H1 (cell line): ENCODE data around the gene DBF4B. TPM values are rescaled to one million over a fixed set of nuclear protein-coding genes. Genes with fewer than 3 reads are reported as not detected.

Experiments
- CTCF ChIA-PET: fragments of 300-600 bp; sonication (Branson Sonifier 250); formaldehyde crosslinking; loops from one replicate; lab custom pipeline; 2021; ENCODE audit not compliant: partially characterized antibody; lab: Charles Lee
- POLR2A ChIA-PET: fragments of 300-600 bp; sonication (Branson Sonifier 250); formaldehyde crosslinking; loops from one replicate; lab custom pipeline; 2021; ENCODE audit warnings: inconsistent platforms; ENCODE audit not compliant: partially characterized antibody; lab: Charles Lee
- DNase-seq, 2 experiments: peaks; one replicate each; pipeline versions ENCODE4 v3.0.0 to v3.0.0-alpha.2; 2010 to 2022; ENCODE audit warnings: low spot score in 2 of 2, low read depth in 1 of 2, mixed read lengths in 1 of 2
- FAIRE-seq: peaks from 2 replicates; lab custom pipeline; 2011; peaks lifted over from hg19 to GRCh38; lab: Jason Lieb, UNC
- H2AFZ ChIP-seq: 2 replicates; pipeline ENCODE4 v1.8.1; 2012; ENCODE audit warnings: low read length, inconsistent platforms
- H2AK5ac ChIP-seq: 2 replicates; pipeline ENCODE4 v1.6.1; 2013; ENCODE audit warnings: low read depth, low read length
- H2BK120ac ChIP-seq: replicated peaks from 2 replicates; pipeline ENCODE3; 2013; ENCODE audit warnings: low read depth, low read length, inconsistent platforms
- H2BK12ac ChIP-seq: 2 replicates; pipeline ENCODE4 v1.6.1; 2013; ENCODE audit warnings: low read depth, low read length
- H2BK15ac ChIP-seq: 2 replicates; pipeline ENCODE4 v1.6.1; 2013; ENCODE audit warnings: low read length
- H2BK20ac ChIP-seq: 2 replicates; pipeline ENCODE4 v1.6.1; 2013; ENCODE audit warnings: low read length
- H2BK5ac ChIP-seq: 2 replicates; pipeline ENCODE4 v1.6.1; 2013; ENCODE audit warnings: low read depth, low read length
- H3K14ac ChIP-seq: 2 replicates; pipeline ENCODE4 v1.6.1; 2013; ENCODE audit warnings: inconsistent platforms; ENCODE audit not compliant: insufficient read length
- H3K18ac ChIP-seq: 2 replicates; pipeline ENCODE4 v1.6.1; 2013; ENCODE audit warnings: low read length; ENCODE audit errors: extremely low read depth
- H3K23ac ChIP-seq: 2 replicates; pipeline ENCODE4 v1.6.1; 2013; ENCODE audit warnings: inconsistent platforms; ENCODE audit not compliant: insufficient read length
- H3K23me2 ChIP-seq: 2 replicates; pipeline ENCODE4 v1.6.1; 2013; ENCODE audit warnings: low read depth, low read length
- H3K27ac ChIP-seq: 2 replicates; pipeline ENCODE4 v1.6.1; 2011; ENCODE audit warnings: low read depth, low read length, inconsistent platforms
- H3K27me3 ChIP-seq, 4 experiments: replicated peaks in 1 of 4; 1 replicate in 1 of 4; 2 replicates in 3 of 4; pipeline versions ENCODE4 v1.6.1 to v1.8.1; 2011 to 2013; ENCODE audit warnings: low read length in 3 of 4, mild to moderate bottlenecking in 3 of 4, inconsistent platforms in 2 of 4, mixed read lengths in 2 of 4, moderate library complexity in 1 of 4; ENCODE audit not compliant: control insufficient read depth in 3 of 4, insufficient read depth in 3 of 4; ENCODE audit errors: extremely low read depth in 1 of 4
- H3K36me3 ChIP-seq, 4 experiments: 2 replicates each; pipeline versions ENCODE4 v1.6.1 to v1.8.1; 2011 to 2013; ENCODE audit warnings: mild to moderate bottlenecking in 4 of 4, low read length in 3 of 4, moderate library complexity in 2 of 4, control low read depth in 1 of 4, inconsistent platforms in 1 of 4; ENCODE audit not compliant: insufficient read depth in 4 of 4, control insufficient read depth in 2 of 4
- H3K4ac ChIP-seq: replicated peaks from 2 replicates; pipeline ENCODE3; 2013; ENCODE audit warnings: low read length, low read depth, mixed read lengths, inconsistent platforms; ENCODE audit not compliant: insufficient read length
- H3K4me1 ChIP-seq, 4 experiments: replicated peaks in 1 of 4; 1 replicate in 1 of 4; 2 replicates in 3 of 4; pipeline versions ENCODE4 v1.6.1 to v1.8.1; 2011 to 2013; ENCODE audit warnings: low read length in 3 of 4, inconsistent platforms in 2 of 4, mixed read lengths in 1 of 4; ENCODE audit not compliant: insufficient read depth in 4 of 4, control insufficient read depth in 3 of 4
- H3K4me2 ChIP-seq, 2 experiments: 2 replicates each; pipeline versions ENCODE4 v1.6.1 to v1.8.1; 2011 to 2013; ENCODE audit warnings: low read depth in 2 of 2, low read length in 2 of 2, control low read depth in 1 of 2, inconsistent platforms in 1 of 2, mild to moderate bottlenecking in 1 of 2; ENCODE audit not compliant: insufficient read depth in 1 of 2
- H3K4me3 ChIP-seq, 4 experiments: fragments of 200-600, 300-600 bp in 1 of 4; sonication (generic), shearing (Covaris generic), sonication (Bioruptor Twin) in 1 of 4; 2 replicates each; pipeline versions ENCODE4 v1.5.1 to v1.8.1; 2011 to 2016; ENCODE audit warnings: low read length in 4 of 4, low read depth in 3 of 4, control low read depth in 2 of 4, inconsistent platforms in 2 of 4, mild to moderate bottlenecking in 2 of 4, mixed read lengths in 1 of 4, moderate library complexity in 1 of 4; ENCODE audit not compliant: insufficient read depth in 2 of 4; ENCODE audit errors: extremely low read depth in 1 of 4
- H3K56ac ChIP-seq: replicated peaks from 2 replicates; pipeline ENCODE3; 2013; ENCODE audit warnings: low read depth, mild to moderate bottlenecking, mixed read lengths, low read length, inconsistent platforms; ENCODE audit not compliant: insufficient read length
- H3K79me1 ChIP-seq: 2 replicates; pipeline ENCODE4 v1.6.1; 2013; ENCODE audit warnings: low read depth, low read length, control low read depth
- H3K79me2 ChIP-seq, 2 experiments: 2 replicates each; pipeline versions ENCODE4 v1.6.1 to v1.8.1; 2012 to 2013; ENCODE audit warnings: low read length in 2 of 2, mild to moderate bottlenecking in 2 of 2, inconsistent platforms in 1 of 2; ENCODE audit not compliant: insufficient read depth in 2 of 2, control insufficient read depth in 1 of 2
- H3K9ac ChIP-seq, 4 experiments: replicated peaks in 1 of 4; 1 replicate in 1 of 4; 2 replicates in 3 of 4; pipeline versions ENCODE4 v1.6.1 to v1.8.1; 2011 to 2013; ENCODE audit warnings: low read depth in 3 of 4, low read length in 3 of 4, control low read depth in 2 of 4, mild to moderate bottlenecking in 2 of 4, moderate library complexity in 2 of 4, inconsistent platforms in 1 of 4; ENCODE audit errors: extremely low read depth in 1 of 4
- H3K9me3 ChIP-seq, 2 experiments: 2 replicates each; pipeline versions ENCODE4 v1.6.1 to v1.8.1; 2012 to 2013; ENCODE audit warnings: mild to moderate bottlenecking in 2 of 2, moderate library complexity in 2 of 2, control low read depth in 1 of 2, inconsistent platforms in 1 of 2, low read depth in 1 of 2, low read length in 1 of 2, mixed read lengths in 1 of 2; ENCODE audit not compliant: insufficient read depth in 2 of 2
- H4K20me1 ChIP-seq, 2 experiments: replicated peaks in 1 of 2; 2 replicates each; pipeline versions ENCODE3 to v1.8.1; 2011 to 2013; ENCODE audit warnings: inconsistent platforms in 2 of 2, low read length in 2 of 2, mild to moderate bottlenecking in 1 of 2; ENCODE audit not compliant: insufficient read depth in 2 of 2, control insufficient read depth in 1 of 2
- H4K5ac ChIP-seq: 2 replicates; pipeline ENCODE4 v1.6.1; 2013; ENCODE audit warnings: low read length, low read depth, mixed read lengths, inconsistent platforms; ENCODE audit not compliant: insufficient read length
- H4K8ac ChIP-seq: 2 replicates; pipeline ENCODE4 v1.8.0; 2013; ENCODE audit warnings: mild to moderate bottlenecking, moderate library complexity, low read length, inconsistent platforms; ENCODE audit not compliant: insufficient read depth; ENCODE audit errors: extremely low read depth
- H4K91ac ChIP-seq: replicated peaks from 2 replicates; pipeline ENCODE3; 2013; ENCODE audit warnings: low read length, mixed read lengths, inconsistent platforms; ENCODE audit not compliant: insufficient read length
- RXRA ChIP-seq: IDR thresholded peaks from 2 replicates; pipeline ENCODE4 v1.6.1; 2011; ENCODE audit warnings: low read depth, mild to moderate bottlenecking, low read length, moderate library complexity; ENCODE audit not compliant: insufficient read depth
- WGBS, 2 experiments: shearing (Covaris generic) in 1 of 2; methylation state at CpG; one replicate each; pipeline versions ENCODE4 v1.1.6 to v1.1.7; 2013 to 2015; ENCODE audit warnings: low lambda C conversion rate in 2 of 2, mixed read lengths in 2 of 2, inconsistent platforms in 1 of 2, low coverage in 1 of 2, missing lambda C conversion rate in 1 of 2; ENCODE audit not compliant: insufficient replicate concordance in 2 of 2, insufficient coverage in 1 of 2, insufficient read length in 1 of 2; ENCODE audit errors: extremely low coverage in 1 of 2, missing lambda C conversion rate in 1 of 2; 5-methylcytosine and 5-hydroxymethylcytosine counted together
- polyA plus RNA-seq, 7 experiments: library from polyadenylated mRNA; depleted of rRNA in 3 of 7; stranded (reverse) in 5 of 7; unstranded in 2 of 7; fragments of >200 nt in 5 of 7; fragments of 200-250 nt in 2 of 7; gene quantifications; 1 replicate in 5 of 7; 2 replicates in 1 of 7; 4 replicates in 1 of 7; pipeline versions ENCODE4 v1.2.1 to v1.2.3, GENCODE V29; 2011 to 2013; ENCODE audit warnings: missing spikeins in 2 of 7, mixed read lengths in 2 of 7
- total RNA-seq: library from RNA; stranded (reverse); fragmentation: NEBNext Ultra II Directional; extraction: Animal tissue kit (Norgen Biotek cat#: 25700); gene quantifications from 2 replicates; pipeline ENCODE4 v1.2.1, GENCODE V29; 2021

The DBF4B gene
- total and polyA plus RNA-seq, 2 of the 8 experiments (the other 6 are each of a cell fraction or from before 2014, with no cell fraction given): 20.2 to 26.9 TPM

GRCh38 chr17:44761932-44762810, 53.7 kb downstream of the DBF4B start:
- POLR2A ChIA-PET: interaction anchor here (0.9 to 1.1 kb wide), 3 partner anchors 9 to 51 kb away, joined by 3 to 4 read pairs (median 3); no protein-coding TSS in a partner anchor
- no peak overlapping the region for H4K8ac ChIP-seq
- no peak overlapping the region; the same call in 1 of the 2 replicates for H2BK15ac ChIP-seq
- H3K79me1 ChIP-seq: no peaks in the 10 kb centered on the region
- no peak overlapping the region for H2BK5ac ChIP-seq
- no peak overlapping the region for H3K27ac ChIP-seq
- H2BK12ac ChIP-seq: no peak overlapping the region
- H3K4me3 ChIP-seq: no peak overlapping the region
- no peak for DNase-seq
- H3K23me2 ChIP-seq: peaks cover 8% of the 10 kb centered on the region; the same call in 1 of the 2 replicates
- no peaks in the 10 kb centered on the region for H3K79me2 ChIP-seq
- H4K20me1 ChIP-seq: peaks cover 0 to 2% of the 10 kb centered on the region in 2 experiments
- H4K5ac ChIP-seq: no peak overlapping the region
- H3K4ac ChIP-seq: no peak overlapping the region
- no peak overlapping the region for H3K14ac ChIP-seq
- peaks cover 0 to 13% (median 2%) of the 10 kb centered on the region in 4 experiments; a peak in 4 of 7 replicates for H3K4me1 ChIP-seq
- CTCF ChIA-PET: interaction anchor here (0.5 to 26.7 kb wide), 16 partner anchors 9 to 452 kb away, joined by 3 to 577 read pairs (median 4); partner anchors contain the start of gene HIGD1B
- no peak overlapping the region for H4K91ac ChIP-seq
- H2AFZ ChIP-seq: no peak overlapping the region
- H3K9ac ChIP-seq: no peak overlapping the region
- H2BK20ac ChIP-seq: no peak overlapping the region
- H3K23ac ChIP-seq: no peak overlapping the region
- H2AK5ac ChIP-seq: no peak overlapping the region
- H3K27me3 ChIP-seq: peaks cover 25 to 35% (median 31%) of the 10 kb centered on the region in 4 experiments
- no peak overlapping the region for H3K4me2 ChIP-seq
- no peak for FAIRE-seq
- no peaks in the 10 kb centered on the region for H3K36me3 ChIP-seq
- 82% methylated on average over 17 of the region's 17 CpGs; no CpG with 5 or more reads in 1 of the 2 experiments for WGBS, 2 experiments
- no peak overlapping the region for H3K56ac ChIP-seq
- H3K18ac ChIP-seq: peak overlapping the region; percentile 32; the same call in 1 of the 2 replicates
- no peak overlapping the region for H2BK120ac ChIP-seq
- no peaks in the 10 kb centered on the region for H3K9me3 ChIP-seq
- no peak for TF ChIP-seq RXRA
